GM12801 (cell line): ENCODE results near the gene DPP6.

Experiments
- CTCF ChIP-seq: IDR thresholded peaks from one replicate; pipeline ENCODE4 v1.5.1; 2011; ENCODE audit warnings: control low read depth; ENCODE audit not compliant: insufficient read length; ENCODE audit errors: extremely low read depth

The DPP6 gene

GRCh38 chr7:154640917-154641316, 588.7 kb downstream of the DPP6 start:
- TF ChIP-seq CTCF: no peak

GRCh38 chr7:154644366-154644765, 592.2 kb downstream of the DPP6 start:
- TF ChIP-seq CTCF: no peak

- no peak for TF ChIP-seq CTCF
Measured at GRCh38 chr7:154646126-154647013, 594.2 kb downstream of the DPP6 start.

- TF ChIP-seq CTCF: no peak
Measured at GRCh38 chr7:154647625-154648024, 595.4 kb downstream of the DPP6 start.

- no peak for TF ChIP-seq CTCF
Measured at GRCh38 chr7:154649015-154649414, 596.8 kb downstream of the DPP6 start.

- TF ChIP-seq CTCF: no peak
Measured at GRCh38 chr7:154649434-154649833, 597.2 kb downstream of the DPP6 start.

GRCh38 chr7:154650275-154650674, 598.1 kb downstream of the DPP6 start:
- TF ChIP-seq CTCF: no peak
